ENCODE results near the gene KIRREL3.

DNA sequence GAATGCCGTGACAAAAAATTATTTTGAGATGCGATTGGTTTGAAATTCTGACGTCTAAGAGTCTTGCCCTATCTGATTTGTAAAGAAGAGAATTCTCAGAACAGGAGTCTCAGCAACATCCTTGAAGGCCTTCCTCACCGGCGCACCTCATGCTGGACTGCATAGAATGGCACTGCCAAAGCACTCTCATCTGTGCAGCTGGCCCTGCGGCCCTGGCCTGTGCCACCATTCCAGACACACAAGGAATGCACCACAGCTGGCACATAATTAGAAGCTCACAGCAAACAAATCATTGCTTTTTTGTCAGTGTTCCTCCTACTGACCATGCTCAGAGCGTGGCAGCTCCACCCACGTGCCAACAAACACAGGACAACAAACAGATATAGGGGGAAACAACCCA, 166.0 kb downstream of the KIRREL3 start:
- TF ChIP-seq, protein P1, sequence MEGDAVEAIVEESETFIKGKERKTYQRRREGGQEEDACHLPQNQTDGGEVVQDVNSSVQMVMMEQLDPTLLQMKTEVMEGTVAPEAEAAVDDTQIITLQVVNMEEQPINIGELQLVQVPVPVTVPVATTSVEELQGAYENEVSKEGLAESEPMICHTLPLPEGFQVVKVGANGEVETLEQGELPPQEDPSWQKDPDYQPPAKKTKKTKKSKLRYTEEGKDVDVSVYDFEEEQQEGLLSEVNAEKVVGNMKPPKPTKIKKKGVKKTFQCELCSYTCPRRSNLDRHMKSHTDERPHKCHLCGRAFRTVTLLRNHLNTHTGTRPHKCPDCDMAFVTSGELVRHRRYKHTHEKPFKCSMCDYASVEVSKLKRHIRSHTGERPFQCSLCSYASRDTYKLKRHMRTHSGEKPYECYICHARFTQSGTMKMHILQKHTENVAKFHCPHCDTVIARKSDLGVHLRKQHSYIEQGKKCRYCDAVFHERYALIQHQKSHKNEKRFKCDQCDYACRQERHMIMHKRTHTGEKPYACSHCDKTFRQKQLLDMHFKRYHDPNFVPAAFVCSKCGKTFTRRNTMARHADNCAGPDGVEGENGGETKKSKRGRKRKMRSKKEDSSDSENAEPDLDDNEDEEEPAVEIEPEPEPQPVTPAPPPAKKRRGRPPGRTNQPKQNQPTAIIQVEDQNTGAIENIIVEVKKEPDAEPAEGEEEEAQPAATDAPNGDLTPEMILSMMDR (conservative IDR thresholded peaks at IDR 0.05), result no peak
- TF ChIP-seq EZH2 (IDR thresholded peaks at IDR 0.05; ENCODE audit: low read depth), result no peak
